ENCODE measurements around the gene DENND1B.

Gene DENND1B

DNA sequence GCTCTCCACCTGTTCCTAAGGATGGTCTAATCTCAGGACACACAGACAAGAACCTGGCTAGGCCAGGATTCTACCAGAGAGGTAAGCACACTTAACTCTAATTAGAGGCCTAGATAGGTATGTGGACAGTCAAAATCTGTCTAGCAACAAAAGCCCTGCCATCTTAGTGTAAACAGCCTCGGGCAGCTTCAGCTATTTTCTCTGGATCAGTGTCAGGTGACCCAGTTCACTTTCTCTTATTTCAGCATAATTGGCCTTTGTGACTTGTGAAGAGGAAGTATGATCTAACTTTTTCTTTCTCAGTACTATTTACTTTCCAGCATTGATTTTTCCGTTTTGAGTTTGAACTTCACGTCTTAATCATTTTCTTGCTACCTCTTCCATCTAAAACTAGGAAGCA, 289.5 kb downstream of the DENND1B start:
- Mint-ChIP-seq H3K4me1 (peaks cover 6% of the 10 kb centered on the region), H3K36me3 (no peaks in the 10 kb centered on the region), H3K4me3 (no peak overlapping the region), H3K27ac (no peak overlapping the region), H3K9me3 (no peaks in the 10 kb centered on the region)
- ATAC-seq (no peak), DNase-seq (ENCODE audit: low spot score in 2 of 2) (no peak)

DNA sequence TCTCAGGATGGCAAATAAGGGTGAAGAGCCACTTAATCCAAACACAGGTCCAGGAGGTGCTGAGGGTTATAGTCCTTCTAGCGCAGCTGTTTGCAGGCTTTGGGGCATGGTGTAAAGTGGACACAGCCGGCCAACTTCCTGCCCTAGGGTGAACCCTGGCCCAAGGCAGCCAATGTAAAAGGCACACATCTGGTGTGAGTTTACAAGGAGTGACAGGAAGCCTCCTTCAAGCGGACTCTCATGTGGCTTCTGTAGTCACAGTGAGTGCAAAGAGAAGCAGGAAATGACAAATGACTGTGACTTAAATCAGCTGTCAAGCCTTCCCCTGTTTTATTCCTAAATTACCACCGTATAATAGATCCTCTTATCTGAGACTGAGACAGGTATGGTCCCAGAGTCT, 294.2 kb downstream of the DENND1B start:
- Mint-ChIP-seq H3K27ac (no peak overlapping the region), H3K36me3 (no peaks in the 10 kb centered on the region), H3K4me3 (no peak overlapping the region), H3K9me3 (no peaks in the 10 kb centered on the region), H3K4me1 (peaks cover 6% of the 10 kb centered on the region)
- ATAC-seq (peak; percentile 85), DNase-seq (ENCODE audit: low spot score in 2 of 2) (no peak)

DNA sequence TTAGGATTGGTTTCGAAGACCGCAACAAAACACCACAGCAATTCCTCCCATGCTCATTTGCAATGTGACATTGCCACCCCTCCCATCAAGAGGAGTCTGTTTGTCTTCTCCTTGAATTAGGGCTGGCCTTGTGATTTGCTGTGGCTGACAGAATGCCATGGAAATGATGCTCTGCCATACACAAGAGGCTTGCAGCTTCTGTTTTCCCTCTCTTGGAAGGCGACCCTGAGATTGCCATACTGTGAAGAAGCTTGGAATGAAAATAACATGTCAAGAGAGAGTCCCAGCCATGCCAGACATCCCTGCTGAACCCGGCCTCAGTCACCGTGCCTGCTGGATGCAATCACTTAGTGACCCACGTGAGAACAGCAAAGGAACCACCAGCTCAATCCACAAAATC, 294.8 kb downstream of the DENND1B start:
- no peaks in the 10 kb centered on the region for H3K36me3 Mint-ChIP-seq
- no peak overlapping the region for H3K4me3 Mint-ChIP-seq
- ATAC-seq (no peak), DNase-seq (ENCODE audit: low spot score in 2 of 2) (no peak)
- H3K4me1 Mint-ChIP-seq: peaks cover 6% of the 10 kb centered on the region
- H3K9me3 Mint-ChIP-seq: no peaks in the 10 kb centered on the region
- H3K27ac Mint-ChIP-seq: no peak overlapping the region

DNA sequence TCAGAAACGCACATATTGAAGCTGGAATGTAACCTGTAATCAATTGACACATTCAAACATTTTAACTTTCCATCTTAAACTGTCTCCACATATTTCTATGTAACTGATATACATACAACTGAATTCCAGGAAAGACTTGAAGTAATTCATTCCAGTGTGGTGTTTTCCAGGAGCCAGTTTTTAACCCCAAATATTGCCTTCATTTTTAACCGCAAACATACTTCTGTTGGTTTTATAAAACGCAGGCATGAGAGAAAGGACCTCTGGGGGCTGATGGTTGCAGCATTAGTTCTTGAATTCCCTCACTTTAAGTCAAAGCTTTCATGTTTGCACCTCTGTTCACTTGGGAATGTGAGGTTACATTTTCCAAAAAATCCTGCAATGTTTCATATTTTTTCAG, 303.1 kb downstream of the DENND1B start:
- Mint-ChIP-seq H3K9me3 (no peaks in the 10 kb centered on the region), H3K4me1 (no peaks in the 10 kb centered on the region), H3K27ac (no peak overlapping the region), H3K4me3 (no peak overlapping the region), H3K36me3 (no peaks in the 10 kb centered on the region)
- DNase-seq (ENCODE audit: low spot score in 2 of 2): no peak
- no peak for ATAC-seq

DNA sequence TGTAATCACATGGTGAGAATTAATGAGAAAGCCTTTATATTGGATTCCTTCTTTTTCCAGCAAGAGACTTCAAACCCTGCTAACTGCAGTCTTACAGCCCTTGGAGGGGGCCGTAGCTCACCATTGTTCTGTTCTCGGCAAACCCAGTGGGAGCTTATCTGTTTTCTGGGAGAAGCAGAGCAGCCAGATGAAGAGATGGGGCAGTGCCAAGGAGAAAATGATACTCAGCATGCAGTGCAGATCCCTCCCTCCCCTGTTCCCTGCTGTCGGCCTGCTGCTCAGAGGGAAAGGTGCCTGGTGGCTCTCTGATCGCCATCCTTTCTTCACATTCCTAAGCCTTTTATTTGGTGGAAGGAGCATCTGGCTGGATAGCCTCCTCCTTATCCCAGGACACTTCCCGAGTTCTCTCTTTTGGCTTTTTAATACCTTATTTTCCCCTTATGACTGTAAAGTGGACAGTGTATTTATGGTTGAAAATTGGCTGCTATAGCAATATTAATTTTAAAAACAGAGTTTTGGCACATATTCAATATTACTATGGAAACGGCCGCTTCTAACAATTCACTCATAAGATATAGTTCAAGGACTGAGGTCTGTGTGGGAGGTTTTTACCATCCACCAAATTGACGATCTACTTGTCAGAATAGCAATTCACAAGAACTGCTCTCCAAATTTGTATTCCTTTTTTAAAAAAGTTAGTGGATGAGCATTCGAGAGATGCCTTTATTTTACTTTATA, 303.9 kb downstream of the DENND1B start:
- no peak for DNase-seq (ENCODE audit: low spot score in 2 of 2)
- H3K4me3 Mint-ChIP-seq: no peak overlapping the region
- H3K9me3 Mint-ChIP-seq: no peaks in the 10 kb centered on the region
- no peaks in the 10 kb centered on the region for H3K4me1 Mint-ChIP-seq
- no peaks in the 10 kb centered on the region for H3K36me3 Mint-ChIP-seq
- H3K27ac Mint-ChIP-seq: no peak overlapping the region
- no peak for ATAC-seq

DNA sequence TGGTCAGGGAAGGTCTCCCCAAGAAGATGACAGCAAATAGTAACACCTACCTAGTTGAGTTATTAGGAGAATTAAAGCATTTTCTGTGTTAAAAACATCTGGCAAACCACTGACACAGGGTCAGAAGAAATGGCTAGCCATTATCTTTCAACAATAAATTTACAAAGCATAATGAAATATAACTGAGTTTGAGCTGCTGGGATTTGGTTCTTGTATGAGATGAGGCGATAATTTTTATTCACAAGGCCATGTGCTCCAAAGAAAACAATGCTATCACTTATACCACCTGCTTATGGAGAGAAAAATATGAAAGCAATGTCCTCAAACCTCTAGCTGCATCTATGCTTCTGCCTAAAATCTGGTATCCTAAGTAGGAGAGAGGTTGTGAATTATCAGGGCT, 304.9 kb downstream of the DENND1B start:
- ATAC-seq: no peak
- Mint-ChIP-seq H3K27ac (no peak overlapping the region), H3K36me3 (no peaks in the 10 kb centered on the region), H3K4me3 (no peak overlapping the region), H3K9me3 (no peaks in the 10 kb centered on the region), H3K4me1 (no peaks in the 10 kb centered on the region)
- DNase-seq (ENCODE audit: low spot score in 2 of 2): no peak

DNA sequence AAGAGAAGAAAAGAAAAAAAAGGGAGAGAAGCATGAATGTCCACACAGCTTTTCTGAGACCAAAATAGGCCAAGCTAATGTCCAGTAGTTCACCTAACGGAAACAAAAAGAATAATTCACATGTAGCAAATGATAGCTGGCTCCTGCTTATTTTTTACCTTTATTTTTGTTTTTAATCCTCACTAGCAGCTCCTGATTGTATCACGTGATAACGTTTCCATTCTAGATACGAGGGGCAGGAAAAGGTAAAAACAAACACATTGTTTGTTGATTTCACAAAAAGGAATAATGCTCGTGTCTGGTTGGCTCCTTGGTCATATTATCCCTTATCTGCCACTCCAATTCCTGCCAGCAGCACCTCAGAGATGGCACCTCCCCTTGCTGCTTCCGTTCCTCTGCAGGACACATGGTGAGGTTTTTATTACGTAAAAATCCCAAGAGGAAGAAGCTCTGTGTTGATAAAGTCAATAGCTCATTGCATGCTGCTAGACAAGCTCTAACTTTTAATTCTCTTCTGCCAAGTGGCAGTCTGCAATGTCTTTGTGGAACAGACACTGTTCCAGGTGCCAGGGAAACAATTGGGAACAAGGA, 305.6 kb downstream of the DENND1B start:
- DNase-seq (ENCODE audit: low spot score in 2 of 2) (no peak), ATAC-seq (no peak)
- Mint-ChIP-seq H3K27ac (no peak overlapping the region), H3K4me1 (no peaks in the 10 kb centered on the region), H3K36me3 (no peaks in the 10 kb centered on the region), H3K9me3 (no peaks in the 10 kb centered on the region), H3K4me3 (no peak overlapping the region)

DNA sequence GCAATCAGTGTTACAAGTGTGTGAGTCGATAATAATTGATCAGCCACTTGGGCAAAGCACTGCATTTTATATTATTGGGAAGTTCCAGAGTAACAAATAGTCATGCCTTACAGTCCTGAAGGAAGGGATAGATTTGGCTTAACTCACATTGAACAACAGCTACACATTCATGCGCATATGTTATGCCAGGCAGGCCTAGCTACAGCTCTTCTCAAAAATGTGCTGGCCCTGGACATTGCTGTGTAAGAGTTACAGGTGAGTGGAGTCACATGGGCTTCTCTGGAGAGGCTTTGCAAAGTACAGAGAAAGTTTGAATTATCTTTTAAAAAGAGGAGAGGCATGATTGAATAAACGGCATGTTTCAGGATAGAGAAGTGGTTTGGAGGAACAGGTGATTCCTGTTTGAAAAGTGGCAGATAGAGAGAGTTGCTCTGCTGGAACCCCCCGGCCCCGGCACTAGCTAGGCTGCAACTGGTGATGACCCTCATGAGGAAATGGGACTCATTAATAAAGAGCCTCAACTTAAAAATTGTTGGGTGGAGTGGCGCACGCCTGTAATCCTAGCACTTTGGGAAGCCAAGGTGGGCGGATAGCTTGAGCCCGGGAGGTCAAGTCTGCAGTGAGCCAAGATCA, 306.6 kb downstream of the DENND1B start:
- Mint-ChIP-seq H3K9me3 (no peaks in the 10 kb centered on the region), H3K4me3 (no peak overlapping the region), H3K36me3 (no peaks in the 10 kb centered on the region), H3K4me1 (no peaks in the 10 kb centered on the region), H3K27ac (no peak overlapping the region)
- DNase-seq (ENCODE audit: low spot score in 2 of 2): no peak
- ATAC-seq: no peak

DNA sequence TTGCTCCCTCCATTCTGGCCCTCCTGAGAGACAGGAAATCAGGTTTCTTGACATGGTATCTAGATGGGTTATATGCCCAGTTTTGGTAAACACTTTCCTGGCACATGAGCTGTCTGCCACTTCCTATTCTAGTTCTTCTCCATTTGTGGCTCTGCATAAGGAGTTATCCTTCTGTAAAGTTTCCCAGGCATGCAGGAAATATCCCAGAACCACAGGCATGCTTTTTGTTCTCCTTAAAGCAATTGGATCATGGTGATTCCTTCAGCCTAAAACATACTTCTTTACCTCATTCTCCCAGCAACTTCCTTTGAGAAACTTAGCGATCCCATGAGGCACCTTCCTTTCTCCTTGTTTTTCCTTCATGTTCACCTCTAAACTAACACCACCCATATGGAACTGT, 307.4 kb downstream of the DENND1B start:
- DNase-seq (ENCODE audit: low spot score in 2 of 2): no peak
- Mint-ChIP-seq H3K36me3 (no peaks in the 10 kb centered on the region), H3K4me3 (no peak overlapping the region), H3K9me3 (no peaks in the 10 kb centered on the region), H3K27ac (no peak overlapping the region), H3K4me1 (no peaks in the 10 kb centered on the region)
- ATAC-seq: no peak

DNA sequence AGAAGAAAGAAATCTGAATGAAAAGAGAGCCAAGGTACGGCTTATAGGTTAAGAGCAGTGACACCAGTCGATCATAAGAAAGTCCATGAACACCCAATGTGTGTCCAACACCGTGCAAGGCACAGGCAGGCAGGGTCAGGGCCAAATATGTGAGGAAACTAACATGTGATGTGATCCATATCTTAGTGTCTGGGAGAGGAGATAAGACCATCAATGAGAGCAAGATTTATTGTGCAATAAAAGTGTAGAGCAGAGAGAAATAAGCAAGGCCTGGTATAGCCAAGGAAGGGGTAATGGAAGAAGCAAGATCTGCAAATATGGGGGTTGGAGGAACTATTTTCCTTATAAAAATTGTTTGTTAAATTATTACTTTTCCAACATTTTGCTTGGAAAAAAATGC, 308.5 kb downstream of the DENND1B start:
- no peaks in the 10 kb centered on the region for H3K36me3 Mint-ChIP-seq
- no peaks in the 10 kb centered on the region for H3K9me3 Mint-ChIP-seq
- no peak overlapping the region for H3K27ac Mint-ChIP-seq
- no peak for ATAC-seq
- H3K4me3 Mint-ChIP-seq: no peak overlapping the region
- H3K4me1 Mint-ChIP-seq: no peaks in the 10 kb centered on the region
- no peak for DNase-seq (ENCODE audit: low spot score in 2 of 2)

DNA sequence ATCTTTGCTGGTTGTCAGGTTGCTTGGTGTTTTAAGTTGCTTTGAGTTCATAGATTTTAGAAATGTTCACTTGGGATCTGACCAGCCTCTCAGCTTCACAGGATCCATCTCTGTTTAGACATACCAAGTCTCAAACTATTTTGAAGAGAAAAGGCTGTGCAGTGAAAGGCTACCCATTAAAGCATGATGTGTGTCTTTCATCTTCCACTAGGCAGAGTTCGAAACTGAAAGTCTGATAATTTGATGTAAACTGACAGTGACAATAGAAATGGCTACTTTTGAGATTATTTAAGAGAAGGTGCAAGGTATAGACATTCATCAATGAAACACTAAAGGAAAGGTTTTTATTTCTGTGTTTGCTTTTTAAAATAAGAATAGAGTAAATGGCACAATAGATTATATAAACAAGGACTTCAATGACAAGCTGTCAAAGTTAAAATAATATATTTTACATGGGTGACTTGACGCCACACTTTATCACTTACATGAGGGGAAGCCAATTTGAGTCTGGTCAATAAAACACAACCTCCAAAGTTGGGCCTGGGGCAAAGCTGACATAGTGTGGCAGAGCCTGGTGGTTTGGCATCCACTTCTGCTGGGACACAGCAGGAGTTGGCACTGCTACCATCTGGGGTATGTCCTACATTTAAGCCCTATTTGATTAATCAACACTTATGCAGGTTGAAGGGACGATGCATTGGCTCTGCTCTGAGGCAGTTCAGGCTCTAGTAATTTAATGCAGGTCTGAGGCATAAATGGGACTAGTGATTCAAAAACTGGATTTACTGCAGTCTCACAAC, 309.6 kb downstream of the DENND1B start:
- H3K36me3 Mint-ChIP-seq: no peaks in the 10 kb centered on the region
- no peaks in the 10 kb centered on the region for H3K4me1 Mint-ChIP-seq
- H3K9me3 Mint-ChIP-seq: no peaks in the 10 kb centered on the region
- H3K27ac Mint-ChIP-seq: no peak overlapping the region
- ATAC-seq: no peak
- DNase-seq (ENCODE audit: low spot score in 2 of 2): no peak
- no peak overlapping the region for H3K4me3 Mint-ChIP-seq

DNA sequence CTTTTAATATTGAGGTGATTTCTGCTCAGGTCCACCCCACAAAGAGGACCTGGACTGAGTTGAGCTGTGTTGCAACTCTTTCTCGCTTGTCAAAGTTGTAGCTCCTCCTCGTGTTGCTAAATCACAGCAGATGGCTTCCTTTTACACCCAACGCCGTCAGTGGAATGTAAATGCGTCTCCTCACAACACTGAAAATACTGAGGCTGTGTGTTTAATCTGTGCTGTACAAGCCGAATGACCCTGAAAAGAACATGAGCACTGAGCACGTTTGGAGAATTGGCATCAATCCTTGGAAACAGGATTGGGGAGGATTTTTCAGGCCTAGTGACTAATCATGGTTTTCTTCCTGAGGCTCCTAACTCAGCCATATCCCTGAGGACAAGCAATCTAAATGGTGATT, 311.2 kb downstream of the DENND1B start:
- ATAC-seq (no peak), DNase-seq (ENCODE audit: low spot score in 2 of 2) (no peak)
- no peak overlapping the region for H3K4me3 Mint-ChIP-seq
- H3K9me3 Mint-ChIP-seq: no peaks in the 10 kb centered on the region
- H3K4me1 Mint-ChIP-seq: no peaks in the 10 kb centered on the region
- H3K27ac Mint-ChIP-seq: no peak overlapping the region
- no peaks in the 10 kb centered on the region for H3K36me3 Mint-ChIP-seq

DNA sequence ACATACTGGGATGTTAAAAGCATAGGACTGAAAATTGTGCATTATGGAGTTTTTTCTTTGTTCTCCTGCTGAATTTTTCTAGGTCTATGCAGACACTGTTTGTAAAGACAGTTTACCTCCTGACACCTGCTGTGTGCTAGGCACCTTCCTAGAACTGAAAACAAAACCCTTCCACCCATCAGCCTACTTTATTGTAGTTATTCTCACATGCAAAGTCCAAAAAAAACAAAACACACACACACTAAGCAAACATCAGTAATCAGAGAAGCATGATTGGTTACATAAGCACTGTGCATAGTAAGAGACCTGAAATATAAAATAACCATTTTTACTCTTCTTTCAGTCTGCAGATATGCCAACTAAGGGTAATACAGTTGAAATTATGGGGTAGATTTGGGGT, 312.1 kb downstream of the DENND1B start:
- Mint-ChIP-seq H3K4me1 (no peaks in the 10 kb centered on the region), H3K9me3 (no peaks in the 10 kb centered on the region), H3K36me3 (no peaks in the 10 kb centered on the region), H3K27ac (no peak overlapping the region), H3K4me3 (no peak overlapping the region)
- ATAC-seq (no peak), DNase-seq (ENCODE audit: low spot score in 2 of 2) (no peak)

DNA sequence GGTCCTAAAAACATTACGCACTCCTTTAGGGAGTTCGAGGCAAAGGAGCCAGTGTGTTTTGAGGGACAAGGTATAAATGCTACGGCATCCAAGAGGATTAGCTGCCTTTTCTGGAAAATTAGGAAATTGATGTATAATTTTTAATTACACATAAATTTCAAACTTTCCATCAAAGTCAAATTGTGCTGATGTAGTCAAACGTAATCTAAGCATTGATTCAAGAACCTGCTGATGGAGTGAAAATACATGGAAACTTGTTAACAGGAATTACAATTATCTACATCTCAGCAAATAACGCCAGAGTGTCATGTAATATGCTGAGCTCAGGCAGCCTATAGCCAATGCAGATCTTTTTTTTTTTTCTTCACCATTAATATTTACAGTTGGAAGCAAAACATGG, 312.7 kb downstream of the DENND1B start:
- H3K27ac Mint-ChIP-seq: no peak overlapping the region
- no peaks in the 10 kb centered on the region for H3K9me3 Mint-ChIP-seq
- DNase-seq (ENCODE audit: low spot score in 2 of 2) (no peak), ATAC-seq (no peak)
- no peak overlapping the region for H3K4me3 Mint-ChIP-seq
- no peaks in the 10 kb centered on the region for H3K4me1 Mint-ChIP-seq
- no peaks in the 10 kb centered on the region for H3K36me3 Mint-ChIP-seq

Measured in stimulated activated effector memory CD8-positive, alpha-beta T cell treated with anti-CD3 and anti-CD28 coated beads, Interleukin-12 subunit alpha, Interleukin-12 subunit beta, amount 100 ng/mL, for 72 hours (primary cell).